NCI-H2196 (cell line): Measurements from ENCODE around the gene FXYD1.

Experiments used
- DNase-seq: peaks from one replicate; lab custom pipeline; 2025; ENCODE audit not compliant: unreplicated experiment; lab: John Stamatoyannopoulos, UW

The FXYD1 gene

DNA sequence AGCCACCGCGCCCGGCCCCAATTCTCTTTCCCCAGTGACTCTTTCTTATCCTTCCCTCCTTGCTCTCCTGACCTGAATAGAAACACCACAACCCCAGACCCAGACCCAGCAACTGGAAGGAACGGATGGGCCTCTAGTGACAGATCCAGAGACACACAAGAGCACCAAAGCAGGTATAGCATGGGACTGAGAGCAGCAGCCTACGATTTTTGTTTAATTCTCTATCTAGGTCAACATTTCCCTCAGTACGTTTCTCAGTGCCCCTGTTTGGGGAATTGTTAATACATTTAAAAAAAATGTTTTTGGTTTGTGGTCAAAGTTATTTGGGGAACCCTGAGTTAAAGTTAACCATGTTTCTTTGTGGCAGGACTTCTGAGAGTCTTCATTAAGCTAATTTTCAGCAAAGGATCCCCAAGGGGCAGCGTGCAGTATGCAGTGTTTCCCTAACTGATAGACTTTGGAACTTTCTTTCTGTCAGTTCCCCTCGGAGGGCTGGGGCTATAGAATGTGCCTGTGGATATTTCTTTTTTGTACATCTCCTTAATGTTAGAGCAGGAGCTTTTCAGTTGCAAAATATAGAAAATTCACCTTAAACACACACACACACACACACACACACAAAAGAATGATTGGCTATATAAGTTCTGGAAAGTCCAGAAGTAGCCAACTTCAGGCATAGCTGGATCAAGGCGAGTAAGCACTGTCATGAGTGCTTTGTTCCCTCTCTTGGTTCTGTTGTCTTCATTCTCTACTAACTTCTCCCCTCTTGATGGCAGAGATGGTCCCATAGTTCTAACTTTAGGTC lies 22.2 kb downstream of the FXYD1 start:
- no peak for DNase-seq

DNA sequence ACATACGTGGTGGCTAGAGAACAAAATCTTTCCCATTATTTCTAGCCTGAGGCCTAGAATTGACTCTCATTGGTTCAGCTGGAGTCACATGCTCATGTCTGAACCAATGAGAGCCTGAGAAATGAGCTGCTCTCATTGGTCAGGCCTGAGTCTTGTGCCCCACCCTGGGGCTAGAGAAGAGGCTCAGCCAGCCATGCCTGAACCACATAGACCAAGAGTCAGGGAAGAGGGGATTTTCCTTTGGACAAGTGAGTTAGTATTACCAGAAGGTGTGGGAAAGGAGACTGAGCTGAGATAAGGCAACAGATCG lies 22.8 kb downstream of the FXYD1 start:
- no peak for DNase-seq

DNA sequence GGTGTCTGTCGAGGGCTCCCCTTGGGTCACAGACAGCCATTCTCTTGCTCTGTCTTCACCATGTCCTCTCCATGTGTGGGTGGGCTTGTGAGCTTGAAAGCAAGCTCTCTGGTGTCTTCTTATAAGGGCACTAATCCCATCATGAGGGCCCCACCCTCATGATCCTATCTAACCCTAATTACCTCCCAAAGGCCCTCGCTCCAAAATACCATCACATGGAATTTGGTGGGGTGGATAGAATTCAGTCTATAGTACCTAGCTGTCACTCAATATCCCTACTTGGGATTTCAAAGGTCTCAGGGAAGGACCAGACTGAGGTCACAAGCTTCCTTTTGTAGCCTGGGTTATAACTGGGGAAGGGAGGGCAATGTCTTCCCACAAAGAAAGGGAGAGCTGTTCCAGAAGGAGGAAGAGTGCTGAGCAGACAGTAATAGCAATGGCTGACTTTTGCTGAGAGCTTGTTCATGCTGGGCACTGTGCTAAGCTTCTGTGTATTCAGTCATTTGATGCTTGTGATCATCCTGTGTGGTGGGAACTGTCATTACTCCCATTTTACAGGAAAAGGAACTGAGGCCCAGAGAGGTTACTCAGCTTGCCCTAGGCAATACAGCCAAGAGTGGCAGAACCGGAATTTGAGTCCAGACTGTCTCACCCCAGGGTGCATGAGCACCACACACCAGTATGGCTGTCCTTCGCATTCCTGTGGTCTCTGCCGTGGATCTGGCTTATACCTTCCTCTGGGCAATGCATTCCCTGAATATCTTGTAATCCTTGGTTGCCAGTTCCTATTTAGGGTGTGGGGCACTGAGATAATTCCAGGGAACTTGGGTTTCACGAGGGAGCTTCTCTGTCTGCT lies 24.1 kb downstream of the FXYD1 start:
- no peak for DNase-seq

DNA sequence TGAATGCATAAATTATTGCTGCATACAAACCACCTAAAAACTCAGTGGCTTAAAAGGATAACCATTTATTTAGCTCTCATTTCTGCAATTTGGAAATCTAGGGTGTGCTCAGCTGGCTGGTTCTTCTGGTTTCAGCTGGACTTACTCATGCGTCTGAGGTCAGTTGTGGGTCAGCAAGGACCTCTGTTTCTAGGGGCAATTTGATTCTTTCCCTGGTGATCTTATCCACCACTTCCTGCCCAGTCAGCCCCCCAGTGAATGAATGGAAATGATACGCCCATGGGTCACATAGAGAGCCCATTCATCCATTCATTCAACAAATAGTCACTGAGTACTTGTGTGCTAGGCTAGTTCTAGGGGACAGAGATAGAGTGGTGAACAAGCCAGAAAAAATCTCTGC lies 25.8 kb downstream of the FXYD1 start:
- no peak for DNase-seq

DNA sequence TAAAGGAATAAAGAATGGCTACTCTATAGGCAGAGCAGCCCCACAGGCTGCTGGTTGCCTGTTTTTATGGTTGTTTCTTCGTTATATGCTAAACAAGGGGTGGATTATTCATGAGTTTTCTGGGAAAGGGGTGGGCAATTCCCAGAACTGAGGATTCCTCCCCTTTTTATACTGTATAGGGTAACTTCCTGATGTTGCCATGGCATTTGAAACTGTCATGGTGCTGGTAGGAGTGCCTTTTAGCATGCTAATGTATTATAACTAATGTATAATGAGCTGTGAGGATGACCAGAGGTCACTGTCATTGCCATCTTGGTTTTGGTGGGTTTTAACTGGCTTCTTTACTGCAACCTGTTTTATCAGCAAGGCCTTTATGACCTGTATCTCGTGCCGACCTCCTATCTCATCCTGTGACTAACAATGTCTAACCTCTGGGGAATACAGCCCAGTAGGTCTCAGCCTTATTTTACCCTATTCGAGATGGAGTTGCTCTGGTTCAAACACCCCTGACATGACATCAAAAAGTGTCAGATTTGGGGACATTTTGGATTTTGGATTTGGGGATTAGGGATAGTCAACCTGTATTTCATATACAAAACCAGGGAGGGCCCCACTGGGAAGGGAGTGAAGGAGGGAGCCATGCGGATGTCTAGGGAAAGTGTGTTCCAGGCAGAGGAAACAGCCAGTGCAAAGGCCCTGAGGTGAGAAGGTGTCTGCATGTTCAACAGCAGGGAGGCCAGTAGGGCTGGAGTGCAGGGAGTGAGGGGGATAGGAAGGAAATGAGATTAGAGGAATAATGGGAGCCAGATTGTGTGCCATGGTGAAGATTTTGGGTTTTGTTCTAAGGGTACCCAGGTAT lies 26.8 kb downstream of the FXYD1 start:
- DNase-seq = no peak

DNA sequence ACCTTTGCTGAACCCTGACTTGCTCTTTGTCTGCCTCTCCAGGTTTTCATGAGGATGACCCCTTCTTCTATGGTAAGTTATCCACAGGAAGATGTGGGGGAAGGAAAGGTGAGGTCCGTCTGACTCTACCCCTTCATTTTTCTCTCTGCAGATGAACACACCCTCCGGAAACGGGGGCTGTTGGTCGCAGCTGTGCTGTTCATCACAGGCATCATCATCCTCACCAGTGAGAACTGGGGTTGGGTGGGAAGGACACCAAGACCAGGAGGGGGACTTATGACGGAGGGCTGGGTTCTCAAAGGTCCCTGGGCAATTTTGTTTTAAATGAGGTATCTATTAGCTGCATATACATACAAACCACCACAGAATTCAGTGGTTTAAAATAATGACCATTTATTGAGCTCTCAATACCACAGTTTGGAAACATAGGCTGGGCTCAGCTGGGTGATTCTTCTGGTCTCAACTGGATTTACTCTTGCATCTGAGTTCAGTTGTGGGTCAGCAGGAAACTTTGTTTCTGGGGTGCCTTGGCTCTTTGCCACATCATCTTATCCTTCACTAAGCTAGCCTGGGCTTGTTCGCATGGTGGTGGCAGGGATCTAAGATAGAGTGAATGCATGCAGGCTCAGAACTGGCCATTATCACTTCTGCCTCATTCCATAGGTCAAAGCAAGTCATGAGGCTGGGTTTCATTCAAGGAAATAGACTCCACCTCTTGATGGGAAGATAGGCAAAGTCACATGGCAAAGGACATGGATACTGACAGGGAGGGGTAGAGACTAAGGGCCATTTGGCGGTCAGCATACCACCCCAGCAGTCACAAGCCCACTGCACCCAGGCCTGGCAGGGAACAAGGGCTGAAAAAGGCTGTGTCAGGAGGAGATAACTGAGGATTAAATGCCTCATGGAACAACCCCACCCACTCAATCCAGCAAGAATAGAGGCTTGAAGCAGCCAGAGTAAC lies 27.8 kb downstream of the FXYD1 start:
- no peak for DNase-seq

DNA sequence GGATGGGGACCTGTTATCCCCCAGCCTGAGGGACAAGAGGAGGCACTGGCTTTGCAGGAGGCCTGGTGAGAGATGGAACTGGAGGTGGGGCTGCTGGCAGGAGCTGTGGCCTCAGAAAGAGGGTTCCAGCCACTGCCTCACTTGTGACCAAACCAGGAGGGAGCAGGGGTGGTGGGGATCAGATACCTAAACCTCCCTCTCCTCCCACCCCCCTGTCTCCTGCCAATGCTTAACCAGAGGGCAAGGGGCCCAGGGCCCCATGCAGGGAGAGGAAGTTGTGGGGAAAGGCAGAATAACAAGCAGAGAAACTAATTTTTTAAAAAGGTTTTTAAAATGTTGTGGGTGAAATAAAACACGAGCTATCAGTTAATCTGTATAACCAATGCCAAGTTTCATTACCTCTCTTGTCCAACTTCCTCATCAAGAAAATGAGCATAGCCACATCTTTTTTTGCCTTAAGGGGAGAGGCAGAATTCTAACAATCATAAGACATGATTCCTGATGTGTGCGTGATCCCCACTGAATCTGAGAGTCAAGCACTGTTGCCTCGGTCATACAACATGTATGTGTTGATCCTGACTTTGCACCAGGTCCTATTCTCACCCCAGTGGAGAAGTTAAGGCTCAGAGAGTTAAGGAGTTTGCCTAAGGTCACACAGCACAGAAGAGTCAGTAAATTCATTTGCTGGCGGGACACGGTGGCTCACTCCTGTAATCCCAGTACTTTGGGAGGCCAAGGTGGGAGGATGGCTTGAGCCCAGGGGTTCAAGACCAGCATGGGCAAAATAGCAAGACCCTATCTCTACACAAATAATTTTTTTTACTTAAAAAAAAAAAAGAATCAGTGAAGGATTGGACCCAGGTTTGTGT lies 28.9 kb downstream of the FXYD1 start:
- no peak for DNase-seq

DNA sequence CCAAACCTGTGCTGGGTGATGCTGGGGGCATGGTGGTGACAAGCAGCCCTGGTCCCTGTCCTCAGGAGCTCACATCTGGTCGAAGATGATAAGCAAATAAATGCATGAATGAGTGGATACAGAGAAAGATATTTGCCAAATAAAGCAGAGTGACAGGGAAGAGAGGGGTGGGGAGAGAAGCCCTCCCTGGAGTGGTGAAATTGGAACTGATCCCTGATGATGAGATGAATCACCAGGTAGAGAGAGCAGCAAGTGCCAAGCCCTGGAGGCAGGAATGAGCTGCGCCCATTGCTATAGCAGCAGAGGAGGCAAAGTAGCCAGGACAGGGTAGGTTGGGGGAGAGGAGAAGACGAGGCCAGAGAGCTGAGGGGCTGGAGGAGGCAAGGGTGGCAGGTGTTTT lies 29.6 kb downstream of the FXYD1 start:
- peak; percentile 27 for DNase-seq

DNA sequence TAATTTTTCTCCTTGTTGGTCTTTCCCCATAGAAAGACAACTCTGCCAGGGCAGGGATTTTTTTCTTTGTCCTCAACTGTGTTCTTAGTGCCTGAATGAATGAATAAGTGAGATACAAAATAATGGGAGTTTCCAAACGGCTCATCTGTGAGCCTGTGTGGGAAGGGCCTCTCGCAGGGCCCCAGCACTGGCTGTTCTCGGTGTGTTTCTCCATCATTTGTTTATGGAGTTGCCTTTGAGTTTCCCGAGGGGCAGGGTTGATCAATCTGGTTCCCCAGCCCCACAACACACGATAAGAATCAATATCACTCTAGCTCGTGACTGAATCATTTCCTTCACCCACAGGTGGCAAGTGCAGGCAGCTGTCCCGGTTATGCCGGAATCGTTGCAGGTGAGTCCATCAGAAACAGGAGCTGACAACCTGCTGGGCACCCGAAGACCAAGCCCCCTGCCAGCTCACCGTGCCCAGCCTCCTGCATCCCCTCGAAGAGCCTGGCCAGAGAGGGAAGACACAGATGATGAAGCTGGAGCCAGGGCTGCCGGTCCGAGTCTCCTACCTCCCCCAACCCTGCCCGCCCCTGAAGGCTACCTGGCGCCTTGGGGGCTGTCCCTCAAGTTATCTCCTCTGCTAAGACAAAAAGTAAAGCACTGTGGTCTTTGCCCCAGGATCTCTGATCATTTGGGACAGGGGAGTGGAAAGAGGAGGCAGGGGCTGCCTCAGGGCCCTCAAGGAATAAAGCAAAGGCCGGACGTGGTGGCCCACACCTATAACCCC lies 30.8 kb downstream of the FXYD1 start:
- no peak for DNase-seq

DNA sequence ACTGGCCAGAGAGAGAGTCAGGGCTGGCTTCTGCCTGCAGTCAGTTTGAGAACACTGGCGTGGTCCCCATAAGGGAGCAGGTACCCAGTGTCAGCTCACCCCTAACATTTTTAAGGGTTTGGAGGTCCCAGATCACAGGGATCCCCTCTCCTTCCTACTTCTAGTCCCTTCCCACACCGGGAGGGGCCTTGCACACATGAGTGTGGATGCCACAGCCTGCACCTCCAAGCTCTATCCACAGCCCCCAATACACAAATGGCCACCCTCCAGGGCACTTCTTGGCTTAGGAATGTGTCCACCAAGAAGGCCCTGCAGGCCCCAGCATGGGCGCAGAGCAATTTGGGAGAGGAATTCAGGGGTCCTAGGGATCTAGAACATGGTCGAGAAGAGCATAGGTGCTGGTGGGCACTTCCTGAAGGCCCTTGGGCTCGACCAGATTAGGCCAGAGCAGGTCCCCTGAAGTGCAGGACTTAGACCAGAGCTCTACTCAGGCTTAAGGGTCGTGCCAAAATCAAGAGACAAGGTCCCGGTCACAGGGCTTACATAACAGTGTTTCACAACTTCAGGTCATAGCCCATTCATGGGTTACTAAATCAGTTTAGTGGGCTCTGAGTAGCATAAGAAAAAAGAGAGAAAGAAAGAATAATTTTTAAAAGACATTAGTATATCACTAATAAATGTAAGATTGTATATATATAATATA lies 31.9 kb downstream of the FXYD1 start:
- no peak for DNase-seq

DNA sequence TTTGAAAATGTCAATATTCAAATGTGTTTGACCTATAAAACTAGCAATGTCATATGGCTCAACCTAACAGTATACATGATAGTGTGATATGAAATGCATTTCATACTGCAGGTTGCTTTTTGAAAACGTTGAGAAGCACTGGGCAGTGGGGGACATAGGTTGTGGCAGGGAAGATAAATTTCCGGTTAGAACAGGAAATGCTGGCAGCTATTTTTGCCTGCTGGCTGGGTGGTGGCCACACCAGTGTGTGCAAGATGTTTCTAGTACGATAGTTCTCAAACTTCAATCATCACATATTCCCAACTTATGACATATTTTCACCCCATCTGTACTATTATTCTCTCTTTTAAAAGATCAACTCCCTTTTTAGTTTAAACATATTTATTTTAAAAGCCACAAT lies 33.1 kb downstream of the FXYD1 start:
- no peak for DNase-seq

DNA sequence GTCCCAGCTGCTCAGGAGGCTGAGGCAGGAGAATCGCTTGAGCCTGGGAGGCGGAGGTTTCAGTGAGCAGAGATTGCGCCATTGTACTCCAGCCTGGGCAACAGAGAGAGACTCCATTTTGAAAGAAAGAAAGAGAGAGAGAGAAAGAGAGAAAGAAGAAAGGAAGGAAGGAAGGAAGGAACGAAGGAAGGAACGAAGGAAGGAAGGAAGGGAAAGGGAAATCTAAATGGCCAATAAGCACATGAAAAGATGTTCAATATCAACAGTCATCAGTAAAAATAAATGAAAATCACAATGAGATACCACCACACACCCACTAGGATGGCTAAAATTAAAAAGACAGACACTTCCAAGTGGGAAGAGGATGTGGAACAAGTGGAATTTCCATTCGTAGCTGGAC lies 35.6 kb downstream of the FXYD1 start:
- no peak for DNase-seq

DNA sequence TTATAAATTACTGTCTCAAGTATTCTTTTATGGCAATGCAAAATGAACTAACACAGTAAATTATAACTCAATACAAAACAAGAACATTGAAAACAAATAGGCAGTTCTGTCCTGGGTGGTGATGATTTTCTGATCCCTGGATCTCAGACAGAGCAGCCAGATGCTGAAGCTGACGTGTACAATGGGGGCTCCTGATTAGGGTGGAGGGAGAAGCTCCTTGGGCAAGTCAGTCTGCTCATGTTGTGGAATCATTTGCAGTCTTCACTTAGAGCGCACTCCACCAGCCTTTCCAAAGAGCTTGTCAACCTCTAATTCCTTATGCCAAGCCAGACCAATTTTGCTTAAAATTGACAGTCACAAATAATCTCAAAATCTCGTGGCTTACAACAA lies 37.6 kb downstream of the FXYD1 start:
- DNase-seq = no peak

DNA sequence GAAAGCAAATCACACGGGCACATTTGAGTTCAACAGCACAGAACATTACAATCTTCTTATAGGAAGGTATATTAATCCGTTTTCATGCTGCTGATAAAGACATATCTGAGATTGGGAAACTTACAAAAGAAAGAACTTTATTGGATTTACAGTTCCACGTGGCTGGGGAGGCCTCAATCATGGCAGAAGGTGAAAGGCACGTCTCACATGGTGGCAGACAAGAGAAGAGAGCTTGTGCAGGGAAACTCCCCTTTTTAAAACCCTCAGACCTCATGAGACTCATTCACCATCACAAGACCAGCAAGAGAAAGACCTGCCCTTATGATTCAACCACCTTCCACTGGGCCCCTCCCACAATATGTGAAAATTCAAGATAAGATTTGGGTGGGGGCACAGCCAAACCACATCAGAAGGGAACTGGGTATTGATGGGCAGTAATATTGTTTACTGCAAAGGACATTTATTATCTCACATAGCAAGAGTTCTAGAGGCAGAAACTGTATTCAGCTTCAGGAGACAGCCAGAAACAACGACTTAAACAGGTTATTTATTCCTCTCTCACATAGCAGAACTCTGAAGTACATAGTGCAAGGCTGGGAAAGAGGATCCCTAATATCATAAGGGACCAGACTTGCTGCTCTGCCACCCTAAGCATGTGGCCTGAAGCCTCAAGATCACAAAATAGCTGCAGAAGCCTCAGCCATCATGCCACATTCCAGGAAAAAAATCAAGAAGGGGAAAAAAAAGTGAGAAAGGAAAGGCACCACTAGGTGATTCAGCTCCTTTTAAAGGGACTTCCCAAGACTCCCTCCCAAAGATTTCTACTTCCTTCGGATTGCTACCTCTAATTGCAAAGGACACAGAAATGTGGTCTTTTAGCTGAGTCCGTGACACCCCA lies 39.0 kb downstream of the FXYD1 start:
- DNase-seq = no peak

DNA sequence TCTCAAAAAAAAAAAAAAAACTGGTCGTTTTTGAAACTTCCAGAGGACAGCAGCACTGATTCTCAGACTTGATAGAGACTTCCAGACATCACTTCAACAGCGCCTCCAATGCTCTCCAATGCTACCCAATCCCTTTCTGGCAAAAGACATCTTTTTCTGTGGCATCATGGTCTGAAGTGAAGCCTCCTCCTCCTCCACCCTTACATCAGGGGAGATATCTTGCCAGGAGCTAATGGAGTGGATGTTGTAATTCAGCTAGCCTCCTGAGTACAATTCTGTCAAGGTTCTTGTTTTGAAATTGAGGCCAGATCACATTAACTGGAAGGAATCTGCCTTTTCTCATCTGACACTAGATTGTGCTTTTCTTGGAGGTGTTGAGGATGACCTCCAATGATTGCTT lies 40.1 kb downstream of the FXYD1 start:
- DNase-seq = no peak

DNA sequence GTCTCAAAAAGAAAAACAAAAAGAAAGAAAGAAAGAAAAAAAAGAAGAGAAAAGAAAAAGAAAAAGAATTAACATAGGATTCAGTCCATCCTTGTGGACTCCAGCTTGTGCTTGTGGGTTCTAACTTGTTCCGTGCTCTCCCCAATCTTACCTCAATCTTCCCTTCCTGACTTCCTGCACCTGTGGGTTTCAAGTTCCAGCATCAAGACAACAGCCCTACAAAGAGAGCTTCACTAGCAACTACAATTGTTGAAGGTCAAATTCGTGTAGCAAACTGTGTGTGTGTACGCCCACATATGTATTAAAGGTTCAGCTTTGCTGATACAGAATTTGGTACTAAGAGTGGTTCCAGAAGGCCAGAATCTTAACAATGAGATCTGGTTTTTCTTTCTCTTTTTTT lies 41.2 kb downstream of the FXYD1 start:
- DNase-seq = no peak

DNA sequence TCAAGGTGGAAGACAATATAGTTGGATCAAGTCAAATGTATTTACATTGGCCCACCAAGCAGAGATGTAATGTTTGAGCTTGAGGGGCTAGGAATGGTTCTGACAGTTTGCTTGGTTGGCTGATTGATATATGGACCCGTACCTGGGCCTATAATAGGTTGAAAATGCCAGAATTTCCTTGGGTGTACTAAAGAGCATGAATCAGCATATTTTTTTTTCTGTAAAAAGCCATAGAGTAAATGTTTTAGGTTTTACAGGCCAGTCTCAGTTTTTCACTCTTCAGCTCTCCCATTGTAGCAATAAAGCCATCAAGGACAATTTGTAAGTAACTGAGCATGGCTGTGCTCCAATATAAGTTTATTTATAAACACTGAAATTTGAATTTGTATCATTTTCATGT lies 42.8 kb downstream of the FXYD1 start:
- DNase-seq = no peak
